Measurements from ENCODE around the gene PRRG2. TPM values are rescaled to one million over a fixed set of nuclear protein-coding genes. Genes with fewer than 3 reads are reported as not detected.

The PRRG2 gene
- polyA plus RNA-seq, 4 donors: 7.3 to 9.3 (median 8.3) TPM

- no peak for DNase-seq (ENCODE audit: low read depth in 4 of 4, low spot score in 3 of 4)
Observed at GRCh38 chr19:49556412-49557398, 24.4 kb upstream of the PRRG2 start.

DNA sequence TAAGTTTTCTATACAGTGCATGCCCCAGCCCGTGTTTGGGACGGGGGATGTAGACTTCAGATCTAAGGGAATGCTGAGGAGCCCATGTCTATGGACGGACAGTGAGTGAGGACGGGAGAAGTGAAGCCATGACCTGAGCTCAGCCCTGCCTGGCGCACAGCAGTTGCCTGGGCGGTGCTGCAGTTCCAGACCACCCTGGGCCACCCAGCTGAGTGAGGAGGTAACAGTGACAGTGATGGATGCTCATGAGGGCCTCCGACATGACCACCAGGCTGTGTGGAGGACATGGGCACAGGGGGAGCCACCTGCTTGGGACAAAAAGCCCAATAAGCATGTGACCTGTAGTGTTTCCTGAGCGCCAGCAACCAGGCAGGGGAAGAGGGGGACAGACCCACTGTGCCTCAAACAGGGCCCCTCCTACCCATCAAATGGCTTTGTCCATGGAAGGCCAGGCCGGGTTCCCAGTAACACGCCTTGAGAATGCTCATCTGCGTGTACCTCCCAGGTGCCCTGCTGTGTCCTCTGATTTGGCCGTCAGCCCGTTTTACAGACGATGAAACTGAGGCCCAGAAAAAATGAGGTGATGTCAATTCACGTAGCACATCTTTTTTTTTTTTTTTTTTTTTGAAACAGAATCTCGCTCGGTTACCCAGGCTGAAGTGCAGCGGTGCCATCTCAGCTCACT is 23.3 kb upstream of the PRRG2 start:
- no peak for DNase-seq (ENCODE audit: low read depth in 4 of 4, low spot score in 3 of 4)

- no peak for DNase-seq (ENCODE audit: low read depth in 4 of 4, low spot score in 3 of 4)
Observed at GRCh38 chr19:49558591-49558990, 22.5 kb upstream of the PRRG2 start.

- no peak for DNase-seq (ENCODE audit: low read depth in 4 of 4, low spot score in 3 of 4)
Observed at GRCh38 chr19:49559443-49559842, 21.7 kb upstream of the PRRG2 start.

DNA sequence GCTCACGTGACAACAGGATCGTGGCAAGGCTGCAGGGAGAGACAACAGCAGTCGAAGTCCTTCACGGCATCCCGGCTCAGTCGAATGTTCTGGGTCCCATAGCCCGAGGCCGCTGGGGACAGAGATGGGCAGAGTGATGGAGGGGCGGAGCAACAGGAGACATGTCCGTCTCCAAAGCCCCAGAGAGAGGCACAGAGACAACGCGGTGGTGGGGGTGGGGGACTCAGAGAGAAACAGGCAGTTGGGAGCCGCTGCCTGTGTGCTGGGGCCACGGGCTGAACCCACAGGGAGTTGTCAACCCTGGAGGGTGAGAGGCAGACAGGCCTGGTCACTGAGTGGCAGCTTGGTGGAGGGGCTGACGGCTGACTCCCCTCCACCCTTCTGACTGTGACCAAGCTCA is 21.2 kb upstream of the PRRG2 start:
- DNase-seq (ENCODE audit: low read depth in 4 of 4, low spot score in 3 of 4): no peak

- DNase-seq (ENCODE audit: low read depth in 4 of 4, low spot score in 3 of 4): no peak
Observed at GRCh38 chr19:49560358-49560900, 20.7 kb upstream of the PRRG2 start.

- DNase-seq (ENCODE audit: low read depth in 4 of 4, low spot score in 3 of 4): no peak
Observed at GRCh38 chr19:49564616-49565045, 16.5 kb upstream of the PRRG2 start.

GRCh38 chr19:49565261-49565660 is 15.9 kb upstream of the PRRG2 start:
- DNase-seq (ENCODE audit: low read depth in 4 of 4, low spot score in 3 of 4): no peak

DNA sequence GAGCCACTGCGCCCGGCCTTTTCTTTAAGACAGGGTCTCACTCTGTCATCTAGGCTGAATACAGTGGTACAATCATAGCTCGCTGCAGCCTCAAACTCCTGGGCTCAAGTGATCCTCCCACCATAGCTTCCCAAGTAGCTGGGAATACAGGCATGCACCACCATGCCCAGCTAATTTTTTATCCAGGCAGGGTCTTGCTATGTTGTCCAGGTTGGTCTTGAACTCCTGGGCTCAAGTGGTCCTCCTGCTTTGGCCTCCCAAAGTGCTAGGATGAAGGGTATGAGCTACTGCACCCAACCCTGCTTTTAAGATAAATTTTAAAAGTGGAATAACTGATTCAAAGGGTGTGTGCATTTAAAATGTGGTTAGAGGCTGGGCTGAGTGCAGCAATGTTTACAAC is 14.8 kb upstream of the PRRG2 start:
- no peak for DNase-seq (ENCODE audit: low read depth in 4 of 4, low spot score in 3 of 4)

DNA sequence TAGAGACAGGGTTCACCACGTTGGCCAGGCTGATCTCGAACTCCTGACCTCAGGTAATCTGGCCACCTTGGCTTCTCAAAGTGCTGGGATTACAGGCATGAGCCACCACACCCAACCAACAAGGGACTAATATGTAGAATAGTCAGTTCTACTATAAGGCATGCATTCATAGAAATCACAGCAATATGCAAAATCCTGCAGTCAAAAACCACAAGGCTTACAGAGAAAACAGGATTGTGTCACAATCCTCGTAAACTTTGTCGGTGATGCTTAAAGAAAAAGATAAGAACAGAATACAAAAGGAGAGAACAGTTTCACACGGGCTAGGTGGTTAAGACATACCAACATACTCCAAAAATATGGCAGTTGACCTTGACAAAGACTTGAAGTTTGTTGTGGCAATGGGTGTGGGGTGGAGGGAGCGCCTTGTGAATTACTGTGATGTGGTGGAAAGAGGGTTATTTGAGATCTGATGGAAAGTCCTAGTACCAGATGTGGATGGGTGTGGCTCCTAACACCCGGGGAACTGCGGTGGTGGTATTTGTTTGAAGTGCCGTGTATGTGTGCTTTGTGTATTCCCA is 13.2 kb upstream of the PRRG2 start:
- no peak for DNase-seq (ENCODE audit: low read depth in 4 of 4, low spot score in 3 of 4)

- DNase-seq (ENCODE audit: low read depth in 4 of 4, low spot score in 3 of 4): peak in 1 of 4 donors; percentile 79
Observed at GRCh38 chr19:49570138-49570856, 10.8 kb upstream of the PRRG2 start.

- DNase-seq (ENCODE audit: low read depth in 4 of 4, low spot score in 3 of 4): no peak
Observed at GRCh38 chr19:49570997-49571676, 10.0 kb upstream of the PRRG2 start.

DNA sequence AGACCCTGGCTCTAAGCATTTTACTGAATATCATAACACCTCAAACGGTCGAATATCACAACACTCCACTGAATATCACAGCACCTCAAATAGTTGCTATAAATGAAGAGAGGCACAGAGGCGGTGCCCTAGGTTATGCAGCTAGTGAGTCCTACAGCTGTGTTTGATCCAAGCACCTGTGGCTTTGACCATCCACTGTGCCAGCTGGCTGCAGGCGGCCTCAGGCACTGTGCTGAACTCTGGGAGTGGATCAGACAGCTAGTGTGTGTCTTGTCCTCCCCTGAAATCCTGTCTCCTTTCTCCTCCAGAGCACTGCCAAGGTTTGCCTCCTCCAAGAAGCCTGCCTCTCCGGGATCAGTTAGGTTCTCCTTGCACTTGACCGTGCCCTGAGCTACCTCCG is 8.1 kb upstream of the PRRG2 start:
- DNase-seq (ENCODE audit: low read depth in 4 of 4, low spot score in 3 of 4): no peak

DNA sequence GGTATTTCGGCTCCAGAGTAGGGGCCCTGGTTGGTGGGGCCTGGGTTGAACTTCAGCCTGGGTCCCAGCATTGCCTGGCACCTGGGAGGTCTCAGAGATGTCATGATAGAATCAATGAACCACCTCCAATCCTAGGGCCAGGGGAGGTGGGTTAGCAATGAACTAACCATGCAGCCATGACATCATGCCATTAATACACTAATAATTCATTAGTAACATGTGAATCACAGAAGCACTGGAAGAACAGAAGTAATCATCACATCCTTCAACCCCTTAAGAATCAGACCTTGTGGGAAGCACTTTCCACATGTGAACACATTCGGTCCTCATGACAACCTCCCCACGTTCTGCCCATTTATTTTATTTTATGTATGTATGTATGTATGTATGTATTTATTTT is 7.7 kb upstream of the PRRG2 start:
- DNase-seq (ENCODE audit: low read depth in 4 of 4, low spot score in 3 of 4): no peak

DNA sequence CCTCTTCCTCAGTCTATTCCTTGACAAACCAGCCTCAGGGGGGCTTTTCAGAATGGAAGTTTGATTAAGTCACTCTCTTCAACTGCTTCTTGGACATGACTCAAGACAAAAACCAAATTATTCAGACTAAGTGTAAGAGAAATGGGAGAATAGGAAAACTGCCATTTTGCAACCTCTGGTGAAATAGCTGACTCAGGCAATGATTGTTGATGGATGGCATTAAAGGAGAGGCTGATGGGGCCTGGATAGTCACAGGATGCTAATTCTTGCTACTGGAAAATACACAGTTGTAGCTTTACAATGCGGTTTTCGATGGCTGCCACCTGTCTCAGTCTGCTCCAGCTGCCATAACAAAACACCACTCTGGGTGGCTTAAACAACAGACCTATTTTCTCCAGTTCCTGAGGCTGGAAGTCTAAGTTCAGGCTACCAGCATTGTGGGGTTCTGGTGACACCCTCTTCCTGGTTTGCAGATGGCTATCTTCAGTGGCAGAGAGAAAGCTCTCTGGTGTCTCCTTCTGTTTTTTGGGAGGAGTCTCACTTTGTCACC is 6.8 kb upstream of the PRRG2 start:
- no peak for DNase-seq (ENCODE audit: low read depth in 4 of 4, low spot score in 3 of 4)

DNA sequence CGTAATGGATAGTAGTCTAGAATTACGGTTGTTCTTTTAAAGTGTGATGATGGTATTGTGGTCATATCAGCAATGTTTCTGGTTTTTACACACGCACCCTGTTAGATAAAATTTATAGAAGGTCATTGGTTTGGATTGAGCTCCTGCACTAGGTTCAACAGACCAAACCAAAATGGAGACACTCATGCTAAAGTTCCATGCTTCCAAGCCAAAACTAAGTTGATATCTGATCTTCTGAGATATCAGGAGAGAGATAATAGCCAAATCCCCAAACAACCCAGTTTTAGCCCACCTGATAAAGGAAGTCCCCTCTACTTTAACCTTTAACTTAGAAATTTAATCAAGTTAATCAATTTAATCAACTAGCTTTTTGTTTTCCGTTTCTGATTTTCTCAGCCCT is 1.9 kb upstream of the PRRG2 start:
- DNase-seq (ENCODE audit: low read depth in 4 of 4, low spot score in 3 of 4): no peak

DNA sequence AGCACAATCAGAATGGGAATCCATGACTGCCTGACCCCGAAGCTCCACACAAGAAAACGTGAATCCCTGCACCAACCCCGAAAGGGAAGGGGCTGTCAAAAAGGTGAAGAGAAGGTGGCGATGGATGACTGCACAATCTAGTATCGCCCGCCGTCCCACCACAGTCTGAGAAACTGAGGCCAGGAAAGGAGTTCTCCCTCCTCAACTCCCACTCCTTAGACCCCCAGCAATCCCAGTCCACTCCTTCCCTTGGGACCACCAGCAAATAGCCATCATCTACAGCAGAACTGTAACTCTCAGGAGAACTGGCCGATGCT is 1.2 kb upstream of the PRRG2 start:
- DNase-seq (ENCODE audit: low read depth in 4 of 4, low spot score in 3 of 4): no peak

GRCh38 chr19:49580264-49581006 is 681 bp upstream of the PRRG2 start, which contains the start of gene NOSIP:
Gene NOSIP (minus strand): TSS chr19:49580556. CDS start chr19:49560691, 19,865 bp downstream.
- DNase-seq (ENCODE audit: low read depth in 4 of 4, low spot score in 3 of 4): peak; percentile 94 to 95 (median 95)

- DNase-seq (ENCODE audit: low read depth in 4 of 4, low spot score in 3 of 4): no peak
Observed at GRCh38 chr19:49583239-49583638, 2.1 kb downstream of the PRRG2 start.

Measured in right renal pelvis (tissue), 4 donors.